ENCODE results near the gene TUBB4B.

DNA sequence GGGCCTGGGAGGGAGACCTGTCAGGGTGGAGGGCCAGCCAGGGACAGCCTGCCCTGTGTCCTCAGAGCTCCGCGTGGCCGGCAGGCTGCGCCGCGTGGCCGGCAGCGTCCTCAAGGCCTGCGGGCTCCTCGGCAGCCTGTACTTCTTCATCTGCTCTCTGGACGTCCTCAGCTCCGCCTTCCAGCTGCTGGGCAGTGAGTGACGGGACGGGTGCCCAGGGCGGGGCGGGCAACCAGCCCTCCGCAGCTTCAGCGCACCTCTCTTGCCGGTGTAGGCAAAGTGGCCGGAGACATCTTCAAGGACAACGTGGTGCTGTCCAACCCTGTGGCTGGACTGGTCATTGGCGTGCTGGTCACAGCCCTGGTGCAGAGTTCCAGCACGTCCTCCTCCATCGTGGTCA lies 8.6 kb upstream of the TUBB4B start:
- TF ChIP-seq, protein P1, sequence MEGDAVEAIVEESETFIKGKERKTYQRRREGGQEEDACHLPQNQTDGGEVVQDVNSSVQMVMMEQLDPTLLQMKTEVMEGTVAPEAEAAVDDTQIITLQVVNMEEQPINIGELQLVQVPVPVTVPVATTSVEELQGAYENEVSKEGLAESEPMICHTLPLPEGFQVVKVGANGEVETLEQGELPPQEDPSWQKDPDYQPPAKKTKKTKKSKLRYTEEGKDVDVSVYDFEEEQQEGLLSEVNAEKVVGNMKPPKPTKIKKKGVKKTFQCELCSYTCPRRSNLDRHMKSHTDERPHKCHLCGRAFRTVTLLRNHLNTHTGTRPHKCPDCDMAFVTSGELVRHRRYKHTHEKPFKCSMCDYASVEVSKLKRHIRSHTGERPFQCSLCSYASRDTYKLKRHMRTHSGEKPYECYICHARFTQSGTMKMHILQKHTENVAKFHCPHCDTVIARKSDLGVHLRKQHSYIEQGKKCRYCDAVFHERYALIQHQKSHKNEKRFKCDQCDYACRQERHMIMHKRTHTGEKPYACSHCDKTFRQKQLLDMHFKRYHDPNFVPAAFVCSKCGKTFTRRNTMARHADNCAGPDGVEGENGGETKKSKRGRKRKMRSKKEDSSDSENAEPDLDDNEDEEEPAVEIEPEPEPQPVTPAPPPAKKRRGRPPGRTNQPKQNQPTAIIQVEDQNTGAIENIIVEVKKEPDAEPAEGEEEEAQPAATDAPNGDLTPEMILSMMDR (IDR thresholded peaks at IDR 0.05 in 8 of 11, conservative IDR thresholded peaks at IDR 0.05 in 3 of 11) = no peak
- TF ChIP-seq POLR2A (IDR thresholded peaks at IDR 0.05) = no peak
